HUES6 (cell line): ENCODE measurements around the gene CNTNAP2.

Experiments used
- H3K27ac ChIP-seq: 2 replicates; pipeline ENCODE4 v1.7.0; 2013; ENCODE audit warnings: low read depth, mild to moderate bottlenecking, low read length, inconsistent platforms
- H3K27me3 ChIP-seq: 2 replicates; pipeline ENCODE4 v1.6.1; 2013; ENCODE audit warnings: low read length; ENCODE audit not compliant: control insufficient read depth, insufficient read depth
- H3K36me3 ChIP-seq: 2 replicates; pipeline ENCODE4 v1.6.1; 2013; ENCODE audit warnings: low read length; ENCODE audit not compliant: control insufficient read depth, insufficient read depth
- H3K4me1 ChIP-seq: 2 replicates; pipeline ENCODE4 v1.6.1; 2013; ENCODE audit warnings: low read length; ENCODE audit not compliant: control insufficient read depth, insufficient read depth
- H3K4me3 ChIP-seq: 2 replicates; pipeline ENCODE4 v1.5.1; 2013; ENCODE audit warnings: low read depth, low read length
- H3K9ac ChIP-seq: one replicate; pipeline ENCODE4 v1.6.1; 2013; ENCODE audit warnings: mild to moderate bottlenecking, low read length
- H3K9me3 ChIP-seq: 2 replicates; pipeline ENCODE4 v1.6.1; 2013; ENCODE audit warnings: low read depth, low read length; ENCODE audit not compliant: control insufficient read depth, insufficient read depth

CNTNAP2 gene

GRCh38 chr7:146414373-146414772, 297.8 kb downstream of the CNTNAP2 start:
- no peak overlapping the region for H3K27ac ChIP-seq
- H3K9me3 ChIP-seq, result no peaks in the 10 kb centered on the region
- H3K36me3 ChIP-seq, result no peaks in the 10 kb centered on the region
- no peak overlapping the region for H3K9ac ChIP-seq
- no peak overlapping the region for H3K4me3 ChIP-seq
- H3K4me1 ChIP-seq, result peaks cover 30% of the 10 kb centered on the region
- H3K27me3 ChIP-seq, result no peaks in the 10 kb centered on the region

GRCh38 chr7:146414937-146415336, 298.3 kb downstream of the CNTNAP2 start:
- H3K27me3 ChIP-seq, result no peaks in the 10 kb centered on the region
- H3K27ac ChIP-seq, result no peak overlapping the region
- H3K4me1 ChIP-seq, result peaks cover 30% of the 10 kb centered on the region
- H3K4me3 ChIP-seq, result no peak overlapping the region
- no peak overlapping the region for H3K9ac ChIP-seq
- no peaks in the 10 kb centered on the region for H3K9me3 ChIP-seq
- H3K36me3 ChIP-seq, result no peaks in the 10 kb centered on the region

DNA sequence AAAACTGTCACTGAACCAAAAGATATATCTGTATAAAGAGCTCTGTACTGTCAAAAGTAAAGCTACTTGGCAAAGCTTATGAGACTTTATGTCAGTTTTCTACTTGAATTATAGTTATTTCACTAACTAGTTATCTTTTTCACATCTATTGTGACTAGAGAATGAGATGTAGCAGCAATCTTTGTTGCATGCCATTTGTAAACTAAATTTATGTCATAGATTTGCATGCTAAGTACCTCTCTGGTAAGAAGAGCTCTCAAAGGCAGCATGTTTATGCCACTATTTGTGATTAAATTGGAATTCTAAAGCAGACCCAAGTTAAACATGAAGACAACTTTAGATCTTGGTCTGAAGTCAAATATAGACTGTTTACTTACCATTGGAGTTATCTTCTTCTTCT, 300.6 kb downstream of the CNTNAP2 start:
- no peaks in the 10 kb centered on the region for H3K9me3 ChIP-seq
- H3K27me3 ChIP-seq, result no peaks in the 10 kb centered on the region
- no peaks in the 10 kb centered on the region for H3K36me3 ChIP-seq
- peaks cover 25% of the 10 kb centered on the region for H3K4me1 ChIP-seq
- no peak overlapping the region for H3K27ac ChIP-seq
- no peak overlapping the region for H3K4me3 ChIP-seq
- H3K9ac ChIP-seq, result no peak overlapping the region

GRCh38 chr7:146423446-146423845, 306.8 kb downstream of the CNTNAP2 start:
- Histone ChIP-seq H3K27ac (no peak overlapping the region), H3K4me3 (no peak overlapping the region), H3K9ac (no peak overlapping the region), H3K4me1 (no peaks in the 10 kb centered on the region), H3K27me3 (no peaks in the 10 kb centered on the region), H3K36me3 (no peaks in the 10 kb centered on the region), H3K9me3 (no peaks in the 10 kb centered on the region)

GRCh38 chr7:146424084-146424483, 307.5 kb downstream of the CNTNAP2 start:
- Histone ChIP-seq H3K4me3 (no peak overlapping the region), H3K27me3 (no peaks in the 10 kb centered on the region), H3K27ac (no peak overlapping the region), H3K36me3 (no peaks in the 10 kb centered on the region), H3K4me1 (no peaks in the 10 kb centered on the region), H3K9me3 (no peaks in the 10 kb centered on the region), H3K9ac (no peak overlapping the region)

GRCh38 chr7:146433501-146433900, 316.9 kb downstream of the CNTNAP2 start:
- no peaks in the 10 kb centered on the region for H3K9me3 ChIP-seq
- H3K27me3 ChIP-seq, result no peaks in the 10 kb centered on the region
- H3K9ac ChIP-seq, result no peak overlapping the region

GRCh38 chr7:146443102-146443501, 326.5 kb downstream of the CNTNAP2 start:
- Histone ChIP-seq H3K36me3 (no peaks in the 10 kb centered on the region), H3K4me3 (no peak overlapping the region), H3K9ac (no peak overlapping the region), H3K4me1 (no peaks in the 10 kb centered on the region), H3K9me3 (no peaks in the 10 kb centered on the region), H3K27ac (no peak overlapping the region), H3K27me3 (no peaks in the 10 kb centered on the region)

More at GRCh38 chr7:146433501-146433900, 316.9 kb downstream of the CNTNAP2 start:
- H3K4me3 ChIP-seq, result no peak overlapping the region
- no peak overlapping the region for H3K27ac ChIP-seq
- no peaks in the 10 kb centered on the region for H3K4me1 ChIP-seq
- no peaks in the 10 kb centered on the region for H3K36me3 ChIP-seq

- Histone ChIP-seq H3K27ac (no peak overlapping the region), H3K4me1 (no peaks in the 10 kb centered on the region), H3K9ac (no peak overlapping the region), H3K9me3 (no peaks in the 10 kb centered on the region), H3K4me3 (no peak overlapping the region), H3K36me3 (no peaks in the 10 kb centered on the region), H3K27me3 (no peaks in the 10 kb centered on the region)
Observed at GRCh38 chr7:146449625-146450024, 333.0 kb downstream of the CNTNAP2 start.

DNA sequence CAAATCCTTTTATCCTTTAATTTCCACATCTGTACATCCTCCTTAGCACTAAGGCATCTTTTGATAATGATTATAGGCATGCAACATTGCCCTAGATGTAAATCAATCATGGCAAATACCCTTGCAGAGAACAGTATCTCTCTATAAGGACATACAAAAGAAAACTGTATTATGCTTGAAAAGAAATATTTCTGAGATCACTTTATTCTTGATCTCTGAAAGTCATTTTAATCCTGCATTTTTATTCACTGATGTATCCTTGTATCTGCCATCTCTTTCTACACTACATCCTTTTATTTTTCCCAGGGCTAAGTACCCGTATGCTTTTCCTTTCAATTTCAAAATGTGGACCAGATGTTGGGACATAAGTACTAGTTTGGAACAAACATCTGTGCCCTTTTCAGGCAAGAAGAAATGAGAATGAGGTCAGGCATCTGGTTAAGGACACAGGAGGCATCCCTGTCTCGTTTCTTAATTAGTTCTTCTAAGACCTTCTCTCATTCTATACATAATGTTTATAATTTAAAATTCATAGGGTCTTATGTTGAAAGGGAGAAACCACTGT, 338.6 kb downstream of the CNTNAP2 start:
- H3K36me3 ChIP-seq, result no peaks in the 10 kb centered on the region
- no peaks in the 10 kb centered on the region for H3K27me3 ChIP-seq
- H3K9ac ChIP-seq, result no peak overlapping the region
- H3K9me3 ChIP-seq, result no peaks in the 10 kb centered on the region
- H3K27ac ChIP-seq, result no peak overlapping the region
- H3K4me1 ChIP-seq, result no peaks in the 10 kb centered on the region
- H3K4me3 ChIP-seq, result no peak overlapping the region

DNA sequence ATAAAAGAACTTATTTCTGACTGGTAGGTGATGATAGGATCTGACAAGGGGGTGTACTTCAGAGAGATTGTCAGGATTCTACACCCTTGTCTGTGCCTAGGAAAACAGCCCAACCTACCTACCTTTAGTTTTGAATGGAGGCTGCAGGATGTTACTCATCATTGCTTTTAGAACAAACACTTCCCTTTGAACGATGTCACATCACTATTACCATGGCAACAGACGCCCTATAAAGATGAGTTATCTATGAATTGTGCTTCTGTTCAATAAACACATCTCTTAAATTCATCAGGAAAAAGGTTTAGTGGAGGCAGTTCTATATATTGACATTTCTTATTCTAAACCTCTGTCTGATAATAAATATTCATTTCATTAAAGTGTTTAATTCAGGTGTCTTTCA, 362.4 kb downstream of the CNTNAP2 start:
- H3K9ac ChIP-seq, result no peak overlapping the region
- no peaks in the 10 kb centered on the region for H3K9me3 ChIP-seq
- H3K27me3 ChIP-seq, result no peaks in the 10 kb centered on the region
- H3K27ac ChIP-seq, result no peak overlapping the region
- H3K36me3 ChIP-seq, result no peaks in the 10 kb centered on the region
- no peaks in the 10 kb centered on the region for H3K4me1 ChIP-seq
- H3K4me3 ChIP-seq, result no peak overlapping the region

DNA sequence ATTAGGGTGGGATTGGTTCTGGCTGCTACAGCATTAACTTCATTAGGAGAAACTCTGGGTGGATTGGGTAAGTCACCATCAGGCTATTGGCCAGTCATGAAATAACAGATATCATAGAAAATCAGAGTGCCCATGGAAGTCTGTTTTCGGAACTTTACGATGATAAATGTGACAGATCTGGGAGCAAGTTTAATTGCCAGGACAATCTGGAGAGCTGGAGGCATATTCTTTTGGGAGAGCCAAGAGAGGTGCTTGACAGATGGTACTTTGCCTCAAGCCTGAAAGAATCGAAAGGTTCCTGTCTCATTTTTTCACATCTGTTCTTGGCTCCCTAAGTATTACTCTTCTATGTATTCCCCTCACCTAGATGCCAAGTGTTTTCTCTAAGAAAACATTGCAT, 369.9 kb downstream of the CNTNAP2 start:
- H3K9ac ChIP-seq, result no peak overlapping the region
- H3K36me3 ChIP-seq, result no peaks in the 10 kb centered on the region
- no peaks in the 10 kb centered on the region for H3K4me1 ChIP-seq
- H3K4me3 ChIP-seq, result no peak overlapping the region
- H3K27ac ChIP-seq, result no peak overlapping the region
- H3K27me3 ChIP-seq, result no peaks in the 10 kb centered on the region
- peaks cover 4% of the 10 kb centered on the region; the same call in 1 of the 2 replicates for H3K9me3 ChIP-seq

DNA sequence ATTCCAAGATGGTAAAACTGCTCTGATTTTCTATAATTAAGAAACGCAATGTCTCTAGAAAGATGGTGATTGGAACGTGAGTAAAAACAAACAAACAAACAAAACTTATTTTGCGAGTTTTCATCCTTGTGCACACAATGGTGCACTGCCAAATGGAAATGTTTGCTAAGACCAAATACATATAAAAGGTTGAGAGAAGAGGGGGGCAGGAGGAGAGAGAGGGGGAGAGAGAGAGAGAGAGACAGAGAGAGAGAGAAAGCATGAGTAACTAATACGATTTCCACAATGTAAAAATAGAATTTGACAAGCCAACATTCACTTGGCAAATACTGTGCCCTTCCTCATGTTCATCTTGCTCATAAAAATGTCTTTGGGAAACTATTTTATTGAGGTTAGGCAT, 375.4 kb downstream of the CNTNAP2 start:
- H3K4me1 ChIP-seq, result no peaks in the 10 kb centered on the region
- no peak overlapping the region for H3K4me3 ChIP-seq
- peaks cover 4% of the 10 kb centered on the region; the same call in 1 of the 2 replicates for H3K9me3 ChIP-seq
- no peak overlapping the region for H3K9ac ChIP-seq
- no peaks in the 10 kb centered on the region for H3K27me3 ChIP-seq
- no peaks in the 10 kb centered on the region for H3K36me3 ChIP-seq
- no peak overlapping the region for H3K27ac ChIP-seq
